HEK293T (cell line): ENCODE data around the gene FHOD3.

ENCODE experiments used
- BHLHE40 ChIP-seq: fragments of 450-650 bp; IDR thresholded peaks from 2 replicates; pipeline ENCODE4 v1.6.1; 2016; ENCODE audit warnings: mild to moderate bottlenecking, moderate library complexity, borderline replicate concordance
- ELF4 ChIP-seq: fragments of 450-650 bp; IDR thresholded peaks from 2 replicates; pipeline ENCODE4 v1.6.1; 2017; ENCODE audit warnings: antibody characterized with exemption
- FOXA1 ChIP-seq: fragments of 450-650 bp; IDR thresholded peaks from 2 replicates; pipeline ENCODE4 v1.6.1; 2016; ENCODE audit warnings: mild to moderate bottlenecking
- PKNOX1 ChIP-seq: fragments of 450-650 bp; IDR thresholded peaks from 2 replicates; pipeline ENCODE4 v1.6.1; 2016
- SP1 ChIP-seq: fragments of 450-650 bp; IDR thresholded peaks from 2 replicates; pipeline ENCODE4 v1.6.1; 2017
- SUZ12 ChIP-seq: fragments of 450-650 bp; IDR thresholded peaks from 2 replicates; pipeline ENCODE4 v1.6.1; 2016; ENCODE audit warnings: mild to moderate bottlenecking
- ZNF384 ChIP-seq: fragments of 450-650 bp; IDR thresholded peaks from 2 replicates; pipeline ENCODE4 v1.6.1; 2016

GRCh38 chr18:36629836-36630235, 332.3 kb downstream of the FHOD3 start:
- TF ChIP-seq SP1 = no peak
- TF ChIP-seq PKNOX1 = no peak
- no peak for TF ChIP-seq SUZ12
- no peak for TF ChIP-seq ZNF384
- TF ChIP-seq BHLHE40 = no peak
- TF ChIP-seq ELF4 = no peak
- TF ChIP-seq FOXA1 = no peak
